BE2C (cell line): ENCODE results near the gene GLRX5.
A peak's percentile ranks its signal among the peaks of the same experiment; 100 is the strongest.

Experiments used
- DNase-seq: peaks from one replicate; pipeline ENCODE4 v3.0.0-alpha.2; 2020
- H3K27me3 ChIP-seq: fragments of 250-450 bp; sonication (Bioruptor Pico); 2 replicates; pipeline ENCODE4 v1.5.1; 2020; ENCODE audit warnings: mild to moderate bottlenecking
- H3K36me3 ChIP-seq: fragments of 250-450 bp; sonication (Bioruptor Pico); 2 replicates; pipeline ENCODE4 v1.5.1; 2020; ENCODE audit warnings: mild to moderate bottlenecking
- H3K4me1 ChIP-seq: fragments of 250-450 bp; sonication (Bioruptor Pico); 2 replicates; pipeline ENCODE4 v1.5.1; 2020
- H3K4me3 ChIP-seq: 2 replicates; pipeline ENCODE4 v1.5.1; 2011; ENCODE audit warnings: low read depth, low read length
- H3K9me3 ChIP-seq: fragments of 250-450 bp; sonication (Bioruptor Pico); 2 replicates; pipeline ENCODE4 v1.5.1; 2020
- TF ChIP-seq, protein P1 (sequence below): IDR thresholded peaks from 2 replicates; pipeline ENCODE4 v1.5.1; 2012; ENCODE audit warnings: mild to moderate bottlenecking, low read depth, low read length

GLRX5 gene

DNA sequence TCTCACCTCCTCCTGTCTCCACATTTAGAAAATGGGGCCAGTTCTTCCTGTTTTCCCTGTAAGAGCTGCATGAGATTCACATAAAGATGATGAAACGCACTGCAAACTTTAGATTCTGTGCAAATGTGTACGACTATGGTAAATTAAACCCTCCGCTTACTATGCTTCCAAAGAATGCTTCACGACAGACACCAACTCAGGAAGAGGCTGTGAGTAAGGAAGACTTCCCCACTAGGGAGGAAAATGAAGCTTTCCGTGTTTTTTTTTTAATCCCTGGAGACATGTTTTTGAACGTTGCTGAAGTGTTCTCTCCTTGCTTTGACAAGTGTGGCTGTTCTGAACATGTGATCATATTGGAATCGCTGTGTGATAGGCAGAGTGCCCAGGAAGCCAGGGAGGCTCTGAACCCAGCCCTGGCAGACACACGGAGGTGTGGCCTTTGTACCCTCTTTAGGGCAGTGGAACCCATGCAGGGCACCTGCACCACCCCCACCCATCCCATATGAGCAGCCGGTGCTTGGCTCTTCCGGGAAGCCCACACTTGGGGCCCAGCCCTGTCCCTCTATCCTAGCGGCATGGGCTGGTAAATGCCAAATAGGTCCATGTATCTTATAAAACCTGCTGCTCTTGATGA, 10.9 kb upstream of the GLRX5 start:
- DNase-seq: no peak
- Histone ChIP-seq H3K4me1 (peaks cover 29% of the 10 kb centered on the region), H3K4me3 (peak overlapping the region; percentile 8; the same call in 1 of the 2 replicates), H3K36me3 (no peaks in the 10 kb centered on the region), H3K9me3 (no peaks in the 10 kb centered on the region), H3K27me3 (no peaks in the 10 kb centered on the region)
- TF ChIP-seq, protein P1, sequence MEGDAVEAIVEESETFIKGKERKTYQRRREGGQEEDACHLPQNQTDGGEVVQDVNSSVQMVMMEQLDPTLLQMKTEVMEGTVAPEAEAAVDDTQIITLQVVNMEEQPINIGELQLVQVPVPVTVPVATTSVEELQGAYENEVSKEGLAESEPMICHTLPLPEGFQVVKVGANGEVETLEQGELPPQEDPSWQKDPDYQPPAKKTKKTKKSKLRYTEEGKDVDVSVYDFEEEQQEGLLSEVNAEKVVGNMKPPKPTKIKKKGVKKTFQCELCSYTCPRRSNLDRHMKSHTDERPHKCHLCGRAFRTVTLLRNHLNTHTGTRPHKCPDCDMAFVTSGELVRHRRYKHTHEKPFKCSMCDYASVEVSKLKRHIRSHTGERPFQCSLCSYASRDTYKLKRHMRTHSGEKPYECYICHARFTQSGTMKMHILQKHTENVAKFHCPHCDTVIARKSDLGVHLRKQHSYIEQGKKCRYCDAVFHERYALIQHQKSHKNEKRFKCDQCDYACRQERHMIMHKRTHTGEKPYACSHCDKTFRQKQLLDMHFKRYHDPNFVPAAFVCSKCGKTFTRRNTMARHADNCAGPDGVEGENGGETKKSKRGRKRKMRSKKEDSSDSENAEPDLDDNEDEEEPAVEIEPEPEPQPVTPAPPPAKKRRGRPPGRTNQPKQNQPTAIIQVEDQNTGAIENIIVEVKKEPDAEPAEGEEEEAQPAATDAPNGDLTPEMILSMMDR: peak; percentile 45

DNA sequence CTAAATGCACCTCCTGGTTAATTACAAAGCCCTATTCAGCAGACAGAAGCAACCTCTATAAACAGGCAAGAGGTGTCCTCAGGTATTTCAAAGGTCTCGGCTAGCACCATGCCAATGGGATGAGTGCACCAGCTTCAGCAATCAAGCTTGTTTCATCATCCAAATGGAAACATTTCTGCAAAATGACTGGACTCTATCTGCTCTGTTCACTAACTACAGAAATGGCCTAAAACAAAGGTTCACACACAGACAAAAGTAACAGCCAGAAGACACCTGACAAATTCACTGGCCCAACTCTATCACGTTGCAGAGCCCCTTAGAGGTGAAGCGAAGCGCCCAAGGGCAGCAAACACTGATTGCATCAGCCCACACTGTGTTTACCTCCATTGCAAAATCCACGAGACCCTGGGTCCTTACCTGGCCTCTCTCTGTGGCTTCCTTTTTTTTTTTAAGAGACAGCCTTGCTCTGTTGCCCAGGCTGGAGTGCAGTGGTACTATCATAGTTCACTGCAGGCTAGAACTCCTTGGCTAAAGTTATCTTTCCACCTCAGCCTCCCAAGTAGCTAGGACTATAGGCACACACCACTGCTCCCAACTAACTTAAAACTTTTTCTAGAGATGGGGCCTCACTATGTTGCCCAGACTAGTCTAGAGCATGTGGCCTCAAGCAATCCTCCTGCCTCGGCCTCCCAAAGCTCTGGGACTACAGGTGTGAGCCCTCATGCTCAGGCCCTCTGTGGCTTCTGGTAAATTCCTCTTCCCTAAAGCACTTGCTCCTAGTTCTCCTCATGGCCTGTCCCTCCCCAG, 9.9 kb upstream of the GLRX5 start:
- Histone ChIP-seq H3K36me3 (no peaks in the 10 kb centered on the region), H3K4me3 (no peak overlapping the region), H3K4me1 (peaks cover 22% of the 10 kb centered on the region; the same call in 1 of the 2 replicates), H3K27me3 (no peaks in the 10 kb centered on the region), H3K9me3 (no peaks in the 10 kb centered on the region)
- DNase-seq: no peak
- TF ChIP-seq, protein P1: no peak

DNA sequence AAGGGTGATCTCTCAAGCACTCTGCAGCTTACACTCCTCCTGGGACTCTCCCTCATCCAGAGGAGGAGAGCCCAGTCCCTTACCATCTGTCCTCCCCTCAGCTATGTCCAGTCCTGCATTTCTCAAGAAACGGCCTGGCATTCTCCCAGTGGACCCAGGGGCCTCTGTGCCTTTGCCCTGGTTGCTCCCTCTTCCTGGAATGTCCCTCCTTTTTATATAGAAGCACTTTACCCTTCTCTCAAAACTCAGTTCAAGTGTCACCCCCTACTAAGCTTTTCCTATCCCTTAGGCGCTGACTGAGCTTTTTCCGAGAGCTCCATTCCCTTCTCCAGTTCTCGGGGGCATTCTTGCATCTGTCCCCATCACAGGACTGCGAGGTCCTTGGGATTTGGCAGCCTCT, 8.9 kb upstream of the GLRX5 start:
- DNase-seq: no peak
- H3K9me3 ChIP-seq: no peaks in the 10 kb centered on the region
- peaks cover 3% of the 10 kb centered on the region; the same call in 1 of the 2 replicates for H3K36me3 ChIP-seq
- no peak overlapping the region for H3K4me3 ChIP-seq
- peaks cover 16% of the 10 kb centered on the region; the same call in 1 of the 2 replicates for H3K4me1 ChIP-seq
- TF ChIP-seq, protein P1: no peak
- H3K27me3 ChIP-seq: no peaks in the 10 kb centered on the region

DNA sequence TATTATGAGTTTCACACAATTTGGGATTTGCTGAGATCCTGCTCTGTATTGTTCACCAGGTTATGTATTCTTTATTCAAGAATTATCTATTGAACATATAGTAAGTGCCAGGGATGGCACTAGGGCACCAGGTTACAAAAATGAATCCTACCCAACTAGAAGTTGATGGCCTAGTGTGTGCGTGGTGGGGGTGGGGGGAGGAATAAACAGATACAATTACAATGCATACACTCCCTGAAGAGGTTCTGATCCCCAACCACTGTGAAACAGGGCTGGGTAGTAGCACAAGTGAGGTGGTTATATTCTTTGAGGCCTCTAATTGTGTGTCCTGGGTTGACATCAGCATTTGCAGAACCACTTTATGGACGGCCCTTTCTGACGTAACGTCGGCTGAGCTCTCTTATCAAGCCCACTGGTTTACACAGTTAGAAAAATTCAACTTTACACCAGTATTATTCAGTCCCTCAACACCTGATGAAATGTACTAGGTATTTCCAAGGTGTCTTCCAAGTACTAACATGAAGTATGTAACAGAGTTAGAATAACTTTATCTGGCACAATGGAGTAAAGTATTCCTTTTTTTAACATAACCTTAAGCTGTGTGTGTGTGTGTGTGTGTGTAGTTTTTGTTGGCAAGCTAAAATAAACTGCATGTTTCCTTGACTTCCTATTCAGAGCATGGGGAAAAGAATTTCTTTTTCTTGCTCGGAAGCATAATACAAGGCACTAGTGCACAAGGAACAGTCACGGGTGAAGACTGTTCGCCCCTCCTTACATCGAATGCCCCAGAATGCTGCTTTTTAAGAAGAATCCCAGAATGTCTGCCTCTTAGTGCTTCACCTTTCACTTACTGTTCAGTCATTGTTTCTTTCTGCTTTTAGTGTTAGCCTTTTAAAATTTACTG, 8.1 kb upstream of the GLRX5 start:
- peaks cover 16% of the 10 kb centered on the region for H3K4me1 ChIP-seq
- TF ChIP-seq, protein P1: no peak
- DNase-seq: no peak
- no peaks in the 10 kb centered on the region for H3K27me3 ChIP-seq
- peaks cover 8% of the 10 kb centered on the region; the same call in 1 of the 2 replicates for H3K36me3 ChIP-seq
- no peak overlapping the region for H3K4me3 ChIP-seq
- no peaks in the 10 kb centered on the region for H3K9me3 ChIP-seq

DNA sequence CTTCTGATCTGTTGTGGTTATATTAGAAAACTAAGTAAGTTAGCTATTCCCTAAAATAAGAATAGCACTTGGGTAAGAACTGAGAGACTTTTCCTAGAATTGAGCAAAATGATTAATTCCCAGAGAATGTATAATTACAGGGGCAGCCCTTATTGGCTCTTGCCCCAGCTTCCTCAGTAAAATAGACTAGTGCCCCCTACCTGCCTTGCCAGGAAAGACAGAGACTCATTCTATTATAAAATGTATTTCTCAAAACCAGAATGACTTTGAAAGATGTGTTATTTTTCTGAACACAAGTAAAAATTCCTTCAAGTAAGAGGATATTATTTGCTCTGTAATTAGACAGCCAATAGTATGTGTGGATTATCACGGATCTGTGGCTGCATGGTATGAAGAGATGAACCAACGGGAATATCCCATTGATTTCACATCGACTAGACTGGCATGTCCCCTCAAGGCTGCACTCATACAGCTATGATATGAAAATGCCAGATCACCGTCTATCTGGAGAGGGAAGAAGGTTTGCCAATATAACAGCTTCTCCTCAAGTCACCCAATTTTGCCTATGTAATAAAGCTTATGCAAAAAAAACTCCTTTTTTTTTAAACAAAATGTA, 7.4 kb upstream of the GLRX5 start:
- peak; percentile 56 for DNase-seq
- no peaks in the 10 kb centered on the region for H3K27me3 ChIP-seq
- no peaks in the 10 kb centered on the region for H3K9me3 ChIP-seq
- H3K36me3 ChIP-seq: peaks cover 8% of the 10 kb centered on the region; the same call in 1 of the 2 replicates
- TF ChIP-seq, protein P1: peak; percentile 84
- H3K4me1 ChIP-seq: peaks cover 19% of the 10 kb centered on the region
- no peak overlapping the region for H3K4me3 ChIP-seq
